Adrenal gland (tissue), 5 donors: ENCODE results near the gene OR10A3.

Experiments used
- POLR2A ChIP-seq, 2 donors: fragments of 450-650 bp; IDR thresholded peaks; one replicate each; pipeline ENCODE4 v1.6.1; 2017; ENCODE audit warnings: antibody characterized with exemption in 2 of 2, mild to moderate bottlenecking in 2 of 2, moderate library complexity in 1 of 2
- TF ChIP-seq, protein P1 (sequence below), 6 experiments: fragments of 450-650 bp in 4 of 6; fragments of 200-600 bp in 2 of 6; sonication (generic) in 1 of 6; IDR thresholded peaks; 1 replicate in 5 of 6; 2 replicates in 1 of 6; pipeline versions ENCODE4 v1.5.1 to v1.8.0; 2016 to 2021; ENCODE audit warnings: antibody characterized with exemption in 6 of 6, mild to moderate bottlenecking in 2 of 6, moderate library complexity in 1 of 6
- donor health status: DM: no; HTN: no; CAD: no.

DNA sequence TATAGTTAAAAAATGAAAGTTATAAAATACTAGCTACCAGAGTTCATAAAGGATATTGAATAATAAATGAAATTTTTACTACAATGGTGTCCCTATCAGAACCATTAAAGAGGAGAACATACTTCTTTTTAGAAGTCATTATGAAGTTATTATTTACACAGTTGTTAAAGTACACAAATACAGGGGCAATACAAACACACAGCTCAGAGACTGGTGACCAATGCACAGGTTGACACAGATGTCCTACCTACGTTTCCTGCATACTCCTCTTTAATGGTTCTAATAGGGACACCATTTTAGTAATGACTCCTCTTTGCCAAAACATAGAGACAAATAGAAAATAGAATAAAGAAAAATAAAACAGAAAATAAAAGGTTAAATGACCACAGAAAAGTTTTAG is 13.7 kb upstream of the OR10A3 start:
- TF ChIP-seq POLR2A (IDR thresholded peaks at IDR 0.05): no peak
- TF ChIP-seq, protein P1, sequence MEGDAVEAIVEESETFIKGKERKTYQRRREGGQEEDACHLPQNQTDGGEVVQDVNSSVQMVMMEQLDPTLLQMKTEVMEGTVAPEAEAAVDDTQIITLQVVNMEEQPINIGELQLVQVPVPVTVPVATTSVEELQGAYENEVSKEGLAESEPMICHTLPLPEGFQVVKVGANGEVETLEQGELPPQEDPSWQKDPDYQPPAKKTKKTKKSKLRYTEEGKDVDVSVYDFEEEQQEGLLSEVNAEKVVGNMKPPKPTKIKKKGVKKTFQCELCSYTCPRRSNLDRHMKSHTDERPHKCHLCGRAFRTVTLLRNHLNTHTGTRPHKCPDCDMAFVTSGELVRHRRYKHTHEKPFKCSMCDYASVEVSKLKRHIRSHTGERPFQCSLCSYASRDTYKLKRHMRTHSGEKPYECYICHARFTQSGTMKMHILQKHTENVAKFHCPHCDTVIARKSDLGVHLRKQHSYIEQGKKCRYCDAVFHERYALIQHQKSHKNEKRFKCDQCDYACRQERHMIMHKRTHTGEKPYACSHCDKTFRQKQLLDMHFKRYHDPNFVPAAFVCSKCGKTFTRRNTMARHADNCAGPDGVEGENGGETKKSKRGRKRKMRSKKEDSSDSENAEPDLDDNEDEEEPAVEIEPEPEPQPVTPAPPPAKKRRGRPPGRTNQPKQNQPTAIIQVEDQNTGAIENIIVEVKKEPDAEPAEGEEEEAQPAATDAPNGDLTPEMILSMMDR (IDR thresholded peaks at IDR 0.05): no peak
